Activated effector memory CD4-positive, alpha-beta T cell treated with Interleukin-2 at 50 U/mL for 16 hours (primary cell): Measurements from ENCODE around the gene PRRG2.

Experiments
- DNase-seq: peaks from one replicate; pipeline ENCODE4 v3.0.0-alpha.2; 2020

PRRG2 gene

DNA sequence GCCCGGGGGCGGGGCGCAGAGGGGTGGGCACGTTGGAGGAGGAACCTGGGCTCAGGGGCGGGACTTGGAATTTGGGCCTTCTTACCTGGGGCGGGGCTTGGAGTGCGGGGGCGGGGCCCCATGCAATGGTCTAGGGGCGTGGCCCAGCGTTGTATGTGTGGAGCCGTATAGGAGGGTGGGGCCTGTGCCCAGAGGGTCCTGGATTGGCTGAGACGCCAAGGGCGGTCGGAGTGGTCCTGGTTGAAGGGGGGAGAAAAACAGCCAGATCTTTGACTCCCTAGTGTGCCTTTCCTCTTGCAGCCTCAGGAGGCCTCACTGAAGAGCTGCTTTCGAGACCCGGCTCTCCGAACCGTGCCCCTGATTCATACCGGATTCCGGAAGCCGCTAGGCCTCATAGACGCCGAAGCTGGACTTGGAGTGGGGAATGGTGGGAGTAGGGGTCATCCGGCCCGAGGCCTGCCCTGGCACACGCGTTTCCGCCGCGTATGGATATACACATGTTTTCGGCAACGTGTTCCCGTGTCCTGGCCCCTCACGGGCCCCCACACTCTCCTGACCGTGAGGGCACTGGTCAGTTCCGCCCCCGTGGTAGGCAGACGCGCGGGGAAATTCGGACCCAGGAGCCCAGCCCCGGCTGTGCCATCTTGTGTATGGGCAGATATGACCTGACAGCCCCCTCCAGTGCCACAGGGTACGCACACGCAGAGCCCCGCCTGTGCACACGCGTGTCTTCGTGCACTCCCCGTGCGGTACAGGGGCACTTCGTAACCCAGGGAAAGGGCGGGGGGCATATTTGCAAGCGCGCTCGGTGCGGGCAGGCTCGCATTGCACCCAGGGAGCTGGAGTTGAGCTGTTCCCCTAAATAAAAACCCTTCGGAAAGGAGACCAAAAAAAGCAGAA lies 9.2 kb downstream of the PRRG2 start:
- DNase-seq: peak; percentile 92

DNA sequence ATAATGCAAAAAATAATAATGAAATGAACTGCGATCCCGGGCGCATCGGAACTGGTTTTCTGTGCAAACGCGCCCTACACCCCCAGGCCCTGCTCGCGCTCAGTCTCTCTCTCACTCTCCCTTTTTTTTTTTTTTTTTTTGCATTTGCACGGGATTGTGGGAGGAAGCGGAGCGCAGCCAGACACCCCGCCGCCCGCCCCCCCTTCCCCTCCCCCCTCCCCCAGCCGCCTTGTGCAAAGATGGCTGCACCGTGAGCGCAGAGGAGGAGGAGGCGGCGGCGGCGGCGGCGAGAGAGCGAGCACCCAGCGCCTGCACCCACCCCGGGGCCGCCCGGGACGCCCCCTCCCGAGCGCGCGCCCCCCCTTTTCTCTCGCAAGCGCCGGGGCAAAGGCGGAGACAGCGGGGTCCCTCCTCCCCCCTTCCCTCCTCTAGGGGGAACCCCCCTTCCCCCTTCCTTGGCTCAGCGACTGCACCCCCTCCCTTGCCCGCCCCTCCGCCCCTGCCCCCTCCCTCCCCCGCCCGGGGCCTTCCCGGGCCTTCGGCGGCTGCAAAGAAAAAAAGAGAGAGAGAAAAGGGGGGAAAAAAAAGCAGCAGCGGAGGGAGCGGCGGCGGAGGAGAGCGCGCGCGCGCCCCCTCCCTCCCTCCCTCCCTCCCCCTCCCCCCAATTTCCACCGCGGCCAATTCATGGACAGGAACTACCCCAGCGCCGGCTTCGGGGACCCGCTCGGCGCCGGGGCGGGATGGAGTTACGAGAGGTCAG lies 10.0 kb downstream of the PRRG2 start, which contains the start of gene PRR12:
PRR12 (plus strand) TSS at position 212 of the 760 bp plus-strand sequence; CDS start at position 685, 473 bp downstream.
- DNase-seq: peak; percentile 68

DNA sequence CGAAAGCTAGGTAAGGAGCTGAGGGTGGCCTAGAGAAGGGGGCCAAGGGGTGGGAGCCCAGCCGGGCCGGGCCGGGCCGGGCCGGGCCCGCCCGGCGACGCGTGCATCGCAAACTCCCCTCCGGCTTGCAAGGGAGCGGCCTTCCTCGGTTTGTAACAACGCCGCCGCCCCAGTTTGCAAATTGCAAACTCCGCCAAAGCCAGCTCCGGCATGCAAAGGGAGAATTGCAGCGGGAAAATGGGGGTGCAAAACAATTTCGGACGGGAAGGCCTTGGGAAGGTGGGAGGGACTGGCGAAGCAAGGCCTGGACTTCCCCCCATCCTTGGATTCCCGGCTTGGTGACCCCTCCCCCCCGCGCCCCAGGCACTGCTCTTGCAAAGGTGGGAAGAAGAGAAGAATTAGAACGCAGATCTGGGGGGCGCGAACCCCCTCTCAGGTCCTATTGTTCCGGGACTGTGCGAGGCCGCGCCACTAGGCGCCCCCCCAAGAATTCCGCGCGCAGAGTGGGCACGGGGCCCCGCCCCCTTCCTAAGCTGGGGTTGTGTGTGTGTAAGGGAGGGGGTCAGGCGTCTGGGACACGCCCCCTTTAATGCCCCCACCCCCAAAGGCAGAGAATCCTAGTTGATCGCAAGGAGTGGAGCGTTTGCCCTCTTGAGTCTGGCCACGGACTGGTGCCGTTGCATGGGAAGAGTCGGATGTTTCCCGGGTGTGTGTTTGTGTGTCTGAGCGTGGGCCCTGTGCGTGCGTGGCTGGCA lies 10.8 kb downstream of the PRRG2 start:
- DNase-seq: peak; percentile 38

GRCh38 chr19:49592486-49593232 lies 11.5 kb downstream of the PRRG2 start:
- peak; percentile 31 for DNase-seq

GRCh38 chr19:49593233-49594113 lies 12.4 kb downstream of the PRRG2 start:
- DNase-seq: peak; percentile 88

GRCh38 chr19:49594157-49594992 lies 13.3 kb downstream of the PRRG2 start:
- no peak for DNase-seq

GRCh38 chr19:49594993-49595818 lies 14.1 kb downstream of the PRRG2 start:
- DNase-seq: no peak

- no peak for DNase-seq
These were observed 14.8 kb downstream of the PRRG2 start for GRCh38 chr19:49595819-49596404.

GRCh38 chr19:49596407-49596806 lies 15.3 kb downstream of the PRRG2 start:
- no peak for DNase-seq

DNA sequence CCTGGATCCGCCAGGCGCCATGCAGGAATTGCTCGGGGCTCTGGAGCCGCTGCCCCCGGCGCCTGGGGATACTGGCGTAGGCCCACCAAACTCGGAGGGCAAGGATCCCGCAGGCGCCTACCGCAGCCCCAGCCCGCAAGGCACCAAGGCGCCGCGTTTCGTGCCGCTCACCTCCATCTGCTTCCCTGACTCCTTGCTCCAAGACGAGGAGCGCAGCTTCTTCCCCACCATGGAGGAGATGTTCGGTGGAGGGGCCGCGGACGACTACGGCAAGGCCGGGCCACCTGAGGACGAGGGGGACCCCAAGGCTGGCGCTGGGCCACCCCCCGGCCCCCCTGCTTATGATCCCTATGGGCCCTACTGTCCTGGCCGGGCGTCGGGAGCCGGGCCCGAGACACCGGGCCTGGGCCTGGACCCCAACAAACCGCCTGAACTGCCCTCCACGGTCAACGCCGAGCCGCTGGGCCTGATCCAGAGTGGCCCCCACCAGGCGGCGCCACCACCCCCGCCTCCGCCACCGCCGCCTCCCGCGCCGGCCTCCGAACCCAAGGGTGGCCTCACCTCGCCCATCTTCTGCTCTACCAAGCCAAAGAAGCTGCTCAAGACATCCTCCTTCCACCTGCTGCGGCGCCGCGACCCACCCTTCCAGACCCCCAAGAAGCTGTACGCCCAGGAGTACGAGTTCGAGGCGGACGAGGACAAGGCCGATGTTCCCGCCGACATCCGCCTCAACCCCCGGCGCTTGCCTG lies 16.0 kb downstream of the PRRG2 start:
- no peak for DNase-seq

- no peak for DNase-seq
These were observed 16.5 kb downstream of the PRRG2 start for GRCh38 chr19:49597703-49597974.

DNA sequence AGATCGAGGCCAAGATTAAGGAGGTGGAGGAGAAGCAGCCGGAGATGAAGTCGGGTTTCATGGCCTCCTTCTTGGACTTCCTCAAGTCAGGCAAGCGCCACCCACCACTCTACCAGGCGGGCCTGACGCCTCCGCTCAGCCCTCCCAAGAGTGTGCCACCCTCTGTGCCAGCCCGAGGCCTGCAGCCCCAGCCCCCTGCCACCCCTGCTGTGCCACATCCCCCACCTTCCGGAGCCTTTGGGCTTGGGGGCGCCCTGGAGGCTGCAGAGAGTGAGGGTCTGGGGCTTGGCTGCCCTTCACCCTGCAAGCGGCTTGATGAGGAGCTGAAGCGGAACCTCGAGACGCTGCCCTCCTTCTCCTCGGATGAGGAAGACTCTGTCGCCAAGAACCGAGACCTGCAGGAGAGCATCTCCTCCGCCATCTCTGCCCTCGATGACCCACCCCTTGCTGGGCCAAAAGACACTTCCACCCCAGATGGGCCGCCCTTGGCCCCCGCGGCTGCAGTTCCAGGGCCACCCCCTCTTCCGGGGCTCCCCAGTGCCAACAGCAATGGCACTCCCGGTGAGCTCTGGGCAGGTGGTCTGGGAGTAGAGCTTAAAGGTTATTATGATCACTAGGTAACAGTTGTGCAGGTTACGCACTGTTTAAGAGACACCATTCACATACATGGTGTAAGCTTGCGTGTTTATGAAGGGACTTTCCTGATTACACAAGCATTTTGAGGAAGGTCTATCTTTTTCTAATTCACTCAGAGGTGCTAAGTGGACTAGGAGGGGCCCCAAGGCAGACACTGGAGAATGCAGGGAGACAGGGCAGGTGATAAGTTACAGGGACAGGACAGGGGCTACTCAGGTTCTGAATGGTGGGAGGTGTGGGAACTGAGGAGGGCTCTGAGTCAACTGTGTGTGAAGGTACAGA lies 18.5 kb downstream of the PRRG2 start:
- DNase-seq: no peak

- DNase-seq: no peak
These were observed 20.4 kb downstream of the PRRG2 start for GRCh38 chr19:49601482-49602038.

GRCh38 chr19:49602806-49603205 lies 21.7 kb downstream of the PRRG2 start:
- no peak for DNase-seq

- DNase-seq: no peak
These were observed 24.5 kb downstream of the PRRG2 start for GRCh38 chr19:49605605-49606004.

- no peak for DNase-seq
These were observed 28.5 kb downstream of the PRRG2 start for GRCh38 chr19:49609499-49610092.

GRCh38 chr19:49613374-49613773 lies 32.3 kb downstream of the PRRG2 start:
- DNase-seq: no peak
